ENCODE results near the gene IQCK. TPM values are rescaled to one million over a fixed set of nuclear protein-coding genes. Genes with fewer than 3 reads are reported as not detected.
"Not testable (repeated sequence)": the region's sequence is repeated elsewhere in the genome, so short reads cannot be mapped to it uniquely, and the experiment has no call there.

The IQCK gene
- total RNA-seq: 1.7 TPM
- 1 to 10 TPM in 3 of 4 donors, under 1 TPM in 1; 0.23 to 1.8 (median 1.6) TPM for polyA plus RNA-seq

GRCh38 chr16:19717741-19718623 is at the start of gene IQCK, which contains the start of gene KNOP1:
Gene IQCK (plus strand): TSS chr16:19718271. CDS start chr16:19718307, 36 bp downstream.
Gene KNOP1 (minus strand): TSS chr16:19718227. CDS start chr16:19715035, 3,192 bp downstream.
- Mint-ChIP-seq H3K36me3 (peaks cover 17% of the 10 kb centered on the region), H3K27ac (peak within 1 kb of the TSS; percentile 68 to 93 (median 81)), H3K4me3 (peak within 1 kb of the TSS; percentile 90 to 98 (median 94)), H3K27me3 (no peaks in the 10 kb centered on the region), H3K4me1 (peaks cover 19 to 43% (median 27%) of the 10 kb centered on the region in 4 donors), H3K9me3 (no peaks in the 10 kb centered on the region)
- Histone ChIP-seq H3K4me1 (ENCODE audit: control insufficient read depth, insufficient read depth, low read length, poor library complexity, severe bottlenecking) (peaks cover 20% of the 10 kb centered on the region), H3K36me3 (ENCODE audit: control insufficient read depth, insufficient read depth, low read length) (peaks cover 7% of the 10 kb centered on the region), H3K9me3 (ENCODE audit: control insufficient read depth in 2 of 2, low read length in 2 of 2) (no peaks in the 10 kb centered on the region), H3K27ac (ENCODE audit: insufficient read depth, low read length, poor library complexity, severe bottlenecking) (peak within 1 kb of the TSS; percentile 67), H3K27me3 (ENCODE audit: control insufficient read depth, insufficient read depth, low read length) (no peaks in the 10 kb centered on the region), H3K4me3 (ENCODE audit: low read depth, low read length) (peak within 1 kb of the TSS; percentile 85)
- peak; percentile 88 to 93 (median 88) for DNase-seq
- ATAC-seq (ENCODE audit: low read depth in 2 of 2): peak; percentile 96 to 97

- Histone ChIP-seq H3K27ac (ENCODE audit: insufficient read depth, low read length, poor library complexity, severe bottlenecking) (no peak overlapping the region), H3K9me3 (ENCODE audit: control insufficient read depth in 2 of 2, low read length in 2 of 2) (no peaks in the 10 kb centered on the region), H3K36me3 (ENCODE audit: control insufficient read depth, insufficient read depth, low read length) (peaks cover 28% of the 10 kb centered on the region), H3K4me1 (ENCODE audit: control insufficient read depth, insufficient read depth, low read length, poor library complexity, severe bottlenecking) (no peaks in the 10 kb centered on the region), H3K4me3 (ENCODE audit: low read depth, low read length) (no peak overlapping the region), H3K27me3 (ENCODE audit: control insufficient read depth, insufficient read depth, low read length) (no peaks in the 10 kb centered on the region)
- peaks cover 43% of the 10 kb centered on the region for H3K36me3 Mint-ChIP-seq
- DNase-seq: no peak
- H3K27me3 Mint-ChIP-seq: no peaks in the 10 kb centered on the region
- no peaks in the 10 kb centered on the region for H3K4me1 Mint-ChIP-seq
- peak overlapping the region in 1 of 3 donors; percentile 69 for H3K27ac Mint-ChIP-seq
- H3K9me3 Mint-ChIP-seq: no peaks in the 10 kb centered on the region
- H3K4me3 Mint-ChIP-seq: no peak overlapping the region
- no peak for ATAC-seq (ENCODE audit: low read depth in 2 of 2)
These were observed 45.7 kb upstream of the IQCK start for GRCh38 chr16:19672378-19672777.

GRCh38 chr16:19674485-19674884 is 43.6 kb upstream of the IQCK start:
- Mint-ChIP-seq H3K4me1 (no peaks in the 10 kb centered on the region), H3K9me3 (no peaks in the 10 kb centered on the region), H3K27me3 (no peaks in the 10 kb centered on the region), H3K36me3 (peaks cover 28% of the 10 kb centered on the region), H3K27ac (no peak overlapping the region), H3K4me3 (no peak overlapping the region)
- H3K4me1 ChIP-seq (ENCODE audit: control insufficient read depth, insufficient read depth, low read length, poor library complexity, severe bottlenecking): no peaks in the 10 kb centered on the region
- no peaks in the 10 kb centered on the region for H3K27me3 ChIP-seq (ENCODE audit: control insufficient read depth, insufficient read depth, low read length)
- H3K27ac ChIP-seq (ENCODE audit: insufficient read depth, low read length, poor library complexity, severe bottlenecking): no peak overlapping the region
- no peaks in the 10 kb centered on the region for H3K9me3 ChIP-seq (ENCODE audit: control insufficient read depth in 2 of 2, low read length in 2 of 2)
- ATAC-seq (ENCODE audit: low read depth in 2 of 2): no peak
- no peak for DNase-seq
- H3K4me3 ChIP-seq (ENCODE audit: low read depth, low read length): no peak overlapping the region
- H3K36me3 ChIP-seq (ENCODE audit: control insufficient read depth, insufficient read depth, low read length): peaks cover 13% of the 10 kb centered on the region

GRCh38 chr16:19677402-19677801 is 40.7 kb upstream of the IQCK start:
- Histone ChIP-seq H3K4me1 (ENCODE audit: control insufficient read depth, insufficient read depth, low read length, poor library complexity, severe bottlenecking) (no peaks in the 10 kb centered on the region), H3K27me3 (ENCODE audit: control insufficient read depth, insufficient read depth, low read length) (no peaks in the 10 kb centered on the region), H3K9me3 (ENCODE audit: control insufficient read depth in 2 of 2, low read length in 2 of 2) (no peaks in the 10 kb centered on the region), H3K36me3 (ENCODE audit: control insufficient read depth, insufficient read depth, low read length) (peaks cover 7% of the 10 kb centered on the region), H3K27ac (ENCODE audit: insufficient read depth, low read length, poor library complexity, severe bottlenecking) (no peak overlapping the region), H3K4me3 (ENCODE audit: low read depth, low read length) (no peak overlapping the region)
- H3K27ac Mint-ChIP-seq: peak overlapping the region in 1 of 3 donors; percentile 46
- DNase-seq (no peak), ATAC-seq (ENCODE audit: low read depth in 2 of 2) (no peak)
- peaks cover 0 to 2% (median 0%) of the 10 kb centered on the region in 4 donors for H3K4me1 Mint-ChIP-seq
- no peaks in the 10 kb centered on the region for H3K9me3 Mint-ChIP-seq
- no peaks in the 10 kb centered on the region for H3K27me3 Mint-ChIP-seq
- H3K4me3 Mint-ChIP-seq: no peak overlapping the region
- peaks cover 43% of the 10 kb centered on the region for H3K36me3 Mint-ChIP-seq

GRCh38 chr16:19678804-19679203 is 39.3 kb upstream of the IQCK start:
- H3K36me3 Mint-ChIP-seq: peaks cover 50% of the 10 kb centered on the region
- H3K27me3 ChIP-seq (ENCODE audit: control insufficient read depth, insufficient read depth, low read length): no peaks in the 10 kb centered on the region
- no peak overlapping the region for H3K4me3 Mint-ChIP-seq
- peaks cover 0 to 8% (median 0%) of the 10 kb centered on the region in 7 donors for H3K9me3 Mint-ChIP-seq
- DNase-seq: no peak
- no peak for ATAC-seq (ENCODE audit: low read depth in 2 of 2)
- peaks cover 0 to 2% (median 0%) of the 10 kb centered on the region in 4 donors for H3K4me1 Mint-ChIP-seq
- H3K36me3 ChIP-seq (ENCODE audit: control insufficient read depth, insufficient read depth, low read length): peaks cover 20% of the 10 kb centered on the region
- no peak overlapping the region for H3K27ac ChIP-seq (ENCODE audit: insufficient read depth, low read length, poor library complexity, severe bottlenecking)
- no peak overlapping the region for H3K4me3 ChIP-seq (ENCODE audit: low read depth, low read length)
- H3K27ac Mint-ChIP-seq: no peak overlapping the region
- peaks cover 0 to 2% of the 10 kb centered on the region in 2 experiments for H3K9me3 ChIP-seq (ENCODE audit: control insufficient read depth in 2 of 2, low read length in 2 of 2)
- H3K4me1 ChIP-seq (ENCODE audit: control insufficient read depth, insufficient read depth, low read length, poor library complexity, severe bottlenecking): no peaks in the 10 kb centered on the region
- H3K27me3 Mint-ChIP-seq: no peaks in the 10 kb centered on the region

GRCh38 chr16:19679281-19679680 is 38.8 kb upstream of the IQCK start:
- not testable (repeated sequence) for H3K27me3 Mint-ChIP-seq; H3K27me3 ChIP-seq (ENCODE audit: control insufficient read depth, insufficient read depth, low read length); H3K4me1 Mint-ChIP-seq; DNase-seq; H3K27ac Mint-ChIP-seq; H3K9me3 Mint-ChIP-seq; ATAC-seq (ENCODE audit: low read depth in 2 of 2); H3K4me3 ChIP-seq (ENCODE audit: low read depth, low read length); H3K4me1 ChIP-seq (ENCODE audit: control insufficient read depth, insufficient read depth, low read length, poor library complexity, severe bottlenecking); H3K9me3 ChIP-seq (ENCODE audit: control insufficient read depth in 2 of 2, low read length in 2 of 2); H3K4me3 Mint-ChIP-seq; H3K27ac ChIP-seq (ENCODE audit: insufficient read depth, low read length, poor library complexity, severe bottlenecking)
- peaks cover 24% of the 10 kb centered on the region for H3K36me3 ChIP-seq (ENCODE audit: control insufficient read depth, insufficient read depth, low read length)
- peaks cover 50% of the 10 kb centered on the region for H3K36me3 Mint-ChIP-seq

GRCh38 chr16:19680881-19681340 is 37.2 kb upstream of the IQCK start:
- Histone ChIP-seq H3K27me3 (ENCODE audit: control insufficient read depth, insufficient read depth, low read length) (no peaks in the 10 kb centered on the region), H3K27ac (ENCODE audit: insufficient read depth, low read length, poor library complexity, severe bottlenecking) (no peak overlapping the region), H3K9me3 (ENCODE audit: control insufficient read depth in 2 of 2, low read length in 2 of 2) (peaks cover 0 to 3% of the 10 kb centered on the region in 2 experiments), H3K4me1 (ENCODE audit: control insufficient read depth, insufficient read depth, low read length, poor library complexity, severe bottlenecking) (no peaks in the 10 kb centered on the region), H3K36me3 (ENCODE audit: control insufficient read depth, insufficient read depth, low read length) (peaks cover 36% of the 10 kb centered on the region), H3K4me3 (ENCODE audit: low read depth, low read length) (no peak overlapping the region)
- DNase-seq (no peak), ATAC-seq (ENCODE audit: low read depth in 2 of 2) (no peak)
- peaks cover 0 to 2% (median 0%) of the 10 kb centered on the region in 4 donors for H3K4me1 Mint-ChIP-seq
- H3K4me3 Mint-ChIP-seq: no peak overlapping the region
- H3K27me3 Mint-ChIP-seq: no peaks in the 10 kb centered on the region
- peak overlapping the region in 2 of 3 donors; percentile 30 to 63 for H3K27ac Mint-ChIP-seq
- H3K36me3 Mint-ChIP-seq: peaks cover 55% of the 10 kb centered on the region
- peaks cover 0 to 21% (median 2%) of the 10 kb centered on the region in 7 donors for H3K9me3 Mint-ChIP-seq
